Measurements from ENCODE around the gene WHRN. TPM values are rescaled to one million over a fixed set of nuclear protein-coding genes. Genes with fewer than 3 reads are reported as not detected.
A peak's percentile ranks its signal among the peaks of the same experiment; 100 is the strongest.

Gene WHRN
- total and polyA plus RNA-seq, 2 donors: 2.4 to 12.1 TPM

- Histone ChIP-seq H3K27ac (ENCODE audit: low read depth) (no peak overlapping the region), H3K36me3 (ENCODE audit: insufficient read depth) (no peaks in the 10 kb centered on the region), H3K4me3 (ENCODE audit: low read depth, low read length) (no peak overlapping the region), H3K4me1 (ENCODE audit: insufficient read depth) (no peaks in the 10 kb centered on the region)
- WGBS: 68% methylated on average over 3 of the region's 3 CpGs
- DNase-seq (ENCODE audit: extremely low spot score): no peak
Measured at GRCh38 chr9:114525513-114525912, 20.2 kb upstream of the WHRN start.

- WGBS: 26% methylated on average over 7 of the region's 7 CpGs
- Histone ChIP-seq H3K4me1 (ENCODE audit: insufficient read depth) (no peaks in the 10 kb centered on the region), H3K36me3 (ENCODE audit: insufficient read depth) (no peaks in the 10 kb centered on the region), H3K27ac (ENCODE audit: low read depth) (no peak overlapping the region), H3K4me3 (ENCODE audit: low read depth, low read length) (no peak overlapping the region)
- no peak for DNase-seq (ENCODE audit: extremely low spot score)
Measured at GRCh38 chr9:114524247-114524681, 19.0 kb upstream of the WHRN start.

GRCh38 chr9:114522847-114523246 lies 17.6 kb upstream of the WHRN start:
- no peak overlapping the region for H3K4me3 ChIP-seq (ENCODE audit: low read depth, low read length)
- 96% methylated on average over 3 of the region's 3 CpGs for WGBS
- H3K4me1 ChIP-seq (ENCODE audit: insufficient read depth): no peaks in the 10 kb centered on the region
- no peak for DNase-seq (ENCODE audit: extremely low spot score)
- no peaks in the 10 kb centered on the region for H3K36me3 ChIP-seq (ENCODE audit: insufficient read depth)
- no peak overlapping the region for H3K27ac ChIP-seq (ENCODE audit: low read depth)

- Histone ChIP-seq H3K27ac (ENCODE audit: low read depth) (no peak overlapping the region), H3K4me3 (ENCODE audit: low read depth, low read length) (no peak overlapping the region), H3K36me3 (ENCODE audit: insufficient read depth) (no peaks in the 10 kb centered on the region), H3K4me1 (ENCODE audit: insufficient read depth) (no peaks in the 10 kb centered on the region)
- no peak for DNase-seq (ENCODE audit: extremely low spot score)
- WGBS: 38% methylated on average over 2 of the region's 2 CpGs
Measured at GRCh38 chr9:114522286-114522685, 17.0 kb upstream of the WHRN start.

GRCh38 chr9:114521846-114522245 lies 16.6 kb upstream of the WHRN start:
- no peaks in the 10 kb centered on the region for H3K4me1 ChIP-seq (ENCODE audit: insufficient read depth)
- no peak overlapping the region for H3K4me3 ChIP-seq (ENCODE audit: low read depth, low read length)
- H3K36me3 ChIP-seq (ENCODE audit: insufficient read depth): no peaks in the 10 kb centered on the region
- no peak overlapping the region for H3K27ac ChIP-seq (ENCODE audit: low read depth)
- no peak for DNase-seq (ENCODE audit: extremely low spot score)

GRCh38 chr9:114518599-114519022 lies 13.3 kb upstream of the WHRN start:
- Histone ChIP-seq H3K36me3 (ENCODE audit: insufficient read depth) (no peaks in the 10 kb centered on the region), H3K4me1 (ENCODE audit: insufficient read depth) (no peaks in the 10 kb centered on the region), H3K4me3 (ENCODE audit: low read depth, low read length) (no peak overlapping the region), H3K27ac (ENCODE audit: low read depth) (no peak overlapping the region)
- 76% methylated on average over 4 of the region's 4 CpGs for WGBS
- DNase-seq (ENCODE audit: extremely low spot score): no peak

- H3K36me3 ChIP-seq (ENCODE audit: insufficient read depth): no peaks in the 10 kb centered on the region
- no peak overlapping the region for H3K27ac ChIP-seq (ENCODE audit: low read depth)
- H3K4me1 ChIP-seq (ENCODE audit: insufficient read depth): no peaks in the 10 kb centered on the region
- WGBS: 100% methylated on average over 1 of the region's 1 CpG
- DNase-seq (ENCODE audit: extremely low spot score): no peak
- H3K4me3 ChIP-seq (ENCODE audit: low read depth, low read length): no peak overlapping the region
Measured at GRCh38 chr9:114518120-114518519, 12.8 kb upstream of the WHRN start.

- no peak for DNase-seq (ENCODE audit: extremely low spot score)
- WGBS: 63% methylated on average over 7 of the region's 7 CpGs
- no peaks in the 10 kb centered on the region for H3K4me1 ChIP-seq (ENCODE audit: insufficient read depth)
- H3K36me3 ChIP-seq (ENCODE audit: insufficient read depth): no peaks in the 10 kb centered on the region
- H3K27ac ChIP-seq (ENCODE audit: low read depth): no peak overlapping the region
- no peak overlapping the region for H3K4me3 ChIP-seq (ENCODE audit: low read depth, low read length)
Measured at GRCh38 chr9:114516913-114517312, 11.6 kb upstream of the WHRN start.

- Histone ChIP-seq H3K36me3 (ENCODE audit: insufficient read depth) (no peaks in the 10 kb centered on the region), H3K4me1 (ENCODE audit: insufficient read depth) (no peaks in the 10 kb centered on the region), H3K27ac (ENCODE audit: low read depth) (no peak overlapping the region), H3K4me3 (ENCODE audit: low read depth, low read length) (no peak overlapping the region)
- no peak for DNase-seq (ENCODE audit: extremely low spot score)
- WGBS: 63% methylated on average over 3 of the region's 3 CpGs
Measured at GRCh38 chr9:114515528-114515927, 10.3 kb upstream of the WHRN start.

GRCh38 chr9:114513959-114514267 lies 8.6 kb upstream of the WHRN start:
- Histone ChIP-seq H3K27ac (ENCODE audit: low read depth) (no peak overlapping the region), H3K36me3 (ENCODE audit: insufficient read depth) (no peaks in the 10 kb centered on the region), H3K4me1 (ENCODE audit: insufficient read depth) (no peaks in the 10 kb centered on the region), H3K4me3 (ENCODE audit: low read depth, low read length) (no peak overlapping the region)
- DNase-seq (ENCODE audit: extremely low spot score): no peak
- 83% methylated on average over 1 of the region's 1 CpG for WGBS

GRCh38 chr9:114513055-114513958 lies 8.0 kb upstream of the WHRN start:
- Histone ChIP-seq H3K4me1 (ENCODE audit: insufficient read depth) (no peaks in the 10 kb centered on the region), H3K4me3 (ENCODE audit: low read depth, low read length) (no peak overlapping the region), H3K36me3 (ENCODE audit: insufficient read depth) (no peaks in the 10 kb centered on the region), H3K27ac (ENCODE audit: low read depth) (no peak overlapping the region)
- WGBS: 70% methylated on average over 10 of the region's 10 CpGs
- no peak for DNase-seq (ENCODE audit: extremely low spot score)

- Histone ChIP-seq H3K27ac (ENCODE audit: low read depth) (no peak overlapping the region), H3K4me1 (ENCODE audit: insufficient read depth) (no peaks in the 10 kb centered on the region), H3K36me3 (ENCODE audit: insufficient read depth) (no peaks in the 10 kb centered on the region), H3K4me3 (ENCODE audit: low read depth, low read length) (no peak overlapping the region)
- DNase-seq (ENCODE audit: extremely low spot score): no peak
- 70% methylated on average over 12 of the region's 12 CpGs for WGBS
Measured at GRCh38 chr9:114511978-114512874, 7.0 kb upstream of the WHRN start.

GRCh38 chr9:114507726-114508125 lies 2.5 kb upstream of the WHRN start:
- 26% methylated on average over 3 of the region's 3 CpGs for WGBS
- no peak overlapping the region for H3K4me3 ChIP-seq (ENCODE audit: low read depth, low read length)
- H3K4me1 ChIP-seq (ENCODE audit: insufficient read depth): no peaks in the 10 kb centered on the region
- no peak for DNase-seq (ENCODE audit: extremely low spot score)
- no peak overlapping the region for H3K27ac ChIP-seq (ENCODE audit: low read depth)
- H3K36me3 ChIP-seq (ENCODE audit: insufficient read depth): no peaks in the 10 kb centered on the region

GRCh38 chr9:114506082-114506390 lies 763 bp upstream of the WHRN start:
- Histone ChIP-seq H3K4me1 (ENCODE audit: insufficient read depth) (no peaks in the 10 kb centered on the region), H3K27ac (ENCODE audit: low read depth) (no peak overlapping the region), H3K36me3 (ENCODE audit: insufficient read depth) (no peaks in the 10 kb centered on the region), H3K4me3 (ENCODE audit: low read depth, low read length) (peak overlapping the region; percentile 83)
- no peak for DNase-seq (ENCODE audit: extremely low spot score)
- 44% methylated on average over 7 of the region's 7 CpGs for WGBS

All from urinary bladder (tissue), 4 donors.